HG02588 (cell line): ENCODE data around the gene JAKMIP1.

ENCODE experiments used
- ATAC-seq: cut with Tn5 transposase; IDR thresholded peaks from one replicate; pipeline ENCODE4 v1.9.1; 2021; ENCODE audit warnings: mild to moderate bottlenecking, moderate library complexity; ENCODE audit not compliant: unreplicated experiment

The JAKMIP1 gene

GRCh38 chr4:6047130-6047673, 153.1 kb downstream of the JAKMIP1 start:
- ATAC-seq: no peak

- ATAC-seq: no peak
Measured at GRCh38 chr4:6046526-6047129, 153.7 kb downstream of the JAKMIP1 start.

- ATAC-seq: no peak
Measured at GRCh38 chr4:6044805-6045204, 155.5 kb downstream of the JAKMIP1 start.

- no peak for ATAC-seq
Measured at GRCh38 chr4:6044276-6044675, 156.1 kb downstream of the JAKMIP1 start.

GRCh38 chr4:6043843-6044242, 156.5 kb downstream of the JAKMIP1 start:
- no peak for ATAC-seq

- ATAC-seq: no peak
Measured at GRCh38 chr4:6043188-6043587, 157.2 kb downstream of the JAKMIP1 start.

GRCh38 chr4:6042293-6043063, 157.9 kb downstream of the JAKMIP1 start:
- ATAC-seq: no peak

- ATAC-seq: no peak
Measured at GRCh38 chr4:6041800-6042199, 158.5 kb downstream of the JAKMIP1 start.

- ATAC-seq: no peak
Measured at GRCh38 chr4:6038711-6039110, 161.6 kb downstream of the JAKMIP1 start.

- ATAC-seq: no peak
Measured at GRCh38 chr4:6035786-6036185, 164.6 kb downstream of the JAKMIP1 start.

- no peak for ATAC-seq
Measured at GRCh38 chr4:6033381-6033780, 167.0 kb downstream of the JAKMIP1 start.

GRCh38 chr4:6032249-6033244, 167.8 kb downstream of the JAKMIP1 start:
- no peak for ATAC-seq

GRCh38 chr4:6031846-6032245, 168.5 kb downstream of the JAKMIP1 start:
- no peak for ATAC-seq

- ATAC-seq: no peak
Measured at GRCh38 chr4:6030679-6031078, 169.7 kb downstream of the JAKMIP1 start.

GRCh38 chr4:6029254-6029653, 171.1 kb downstream of the JAKMIP1 start:
- no peak for ATAC-seq

- no peak for ATAC-seq
Measured at GRCh38 chr4:6028168-6028567, 172.2 kb downstream of the JAKMIP1 start.

- ATAC-seq: no peak
Measured at GRCh38 chr4:6027392-6027791, 173.0 kb downstream of the JAKMIP1 start.

- no peak for ATAC-seq
Measured at GRCh38 chr4:6024313-6024960, 175.9 kb downstream of the JAKMIP1 start.

GRCh38 chr4:6023731-6024130, 176.6 kb downstream of the JAKMIP1 start:
- no peak for ATAC-seq

GRCh38 chr4:6022607-6023288, 177.6 kb downstream of the JAKMIP1 start:
- ATAC-seq: no peak
